Hematopoietic multipotent progenitor cell treated with erythropoietin and hydrocortisone succinate and interleukin-3 and kit ligand, for 4 days (in vitro differentiated cells): ENCODE data around the gene RET.

Experiments used
- DNase-seq: peaks from one replicate; pipeline ENCODE4 v3.0.0-alpha.2; 2015

Gene RET

DNA sequence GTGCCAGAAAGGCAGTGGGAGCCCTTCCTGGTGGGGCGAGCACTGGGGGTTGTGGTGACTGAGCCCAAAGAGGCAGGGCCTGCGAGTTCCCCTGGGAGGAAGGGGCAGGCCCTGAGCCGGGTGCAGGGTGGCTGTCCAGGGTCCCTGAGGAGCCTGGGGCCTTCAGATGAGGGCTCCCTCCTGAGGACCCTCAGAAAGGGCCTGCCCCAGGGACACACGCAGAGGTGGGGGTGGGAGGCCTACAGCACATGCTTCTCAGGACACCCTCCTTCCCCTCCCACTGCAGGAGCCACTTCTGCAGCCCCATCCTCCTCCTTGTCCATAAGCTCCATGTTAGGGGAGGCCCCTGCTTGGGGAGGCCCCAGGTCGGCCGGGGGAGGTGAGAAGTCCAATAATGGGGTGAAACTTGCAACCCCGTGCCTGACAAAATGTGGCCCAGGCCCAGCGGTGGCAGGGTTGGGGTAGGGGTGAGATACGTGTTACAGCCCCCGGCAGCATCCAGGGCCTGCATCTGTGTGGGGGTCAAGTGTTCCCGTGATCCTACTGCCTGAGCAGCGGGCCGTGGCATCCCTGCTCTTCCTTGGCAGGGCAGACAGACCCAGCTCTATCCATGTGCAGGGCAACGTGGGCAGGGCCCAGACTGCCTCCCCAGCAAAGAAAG, 31.8 kb upstream of the RET start:
- no peak for DNase-seq

DNA sequence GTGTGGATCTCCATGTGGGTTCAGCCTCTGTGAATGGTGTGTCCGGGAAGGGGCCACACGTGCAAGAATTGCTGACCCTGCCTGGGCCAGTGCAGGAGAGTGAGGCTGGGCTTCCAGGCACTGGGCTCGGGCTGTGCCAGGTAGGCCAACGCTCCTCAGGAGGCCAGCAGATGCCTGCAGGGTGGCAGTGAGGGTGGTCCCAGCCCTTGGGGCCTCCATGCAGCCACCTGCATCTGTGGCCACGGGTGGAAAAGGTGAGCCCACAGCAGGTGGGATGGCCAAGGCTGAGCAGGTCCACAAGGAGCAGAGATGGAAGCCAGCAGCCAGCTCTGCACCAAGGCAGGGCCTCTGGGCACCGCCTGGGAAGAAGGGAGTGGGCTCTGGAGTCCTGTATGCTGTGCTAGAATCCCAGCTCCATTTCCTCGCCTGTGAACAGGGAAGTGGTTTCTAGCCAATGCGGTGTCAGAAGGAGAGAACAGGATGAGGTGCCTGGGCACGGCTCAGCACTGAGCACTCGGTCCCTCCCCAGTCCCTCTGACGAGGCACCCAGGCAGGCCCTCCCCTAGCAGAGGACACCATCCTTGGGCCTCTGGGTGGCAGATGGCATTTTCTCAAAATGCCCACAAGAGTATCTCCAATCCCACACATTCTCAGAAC, 31.1 kb upstream of the RET start:
- DNase-seq: no peak

DNA sequence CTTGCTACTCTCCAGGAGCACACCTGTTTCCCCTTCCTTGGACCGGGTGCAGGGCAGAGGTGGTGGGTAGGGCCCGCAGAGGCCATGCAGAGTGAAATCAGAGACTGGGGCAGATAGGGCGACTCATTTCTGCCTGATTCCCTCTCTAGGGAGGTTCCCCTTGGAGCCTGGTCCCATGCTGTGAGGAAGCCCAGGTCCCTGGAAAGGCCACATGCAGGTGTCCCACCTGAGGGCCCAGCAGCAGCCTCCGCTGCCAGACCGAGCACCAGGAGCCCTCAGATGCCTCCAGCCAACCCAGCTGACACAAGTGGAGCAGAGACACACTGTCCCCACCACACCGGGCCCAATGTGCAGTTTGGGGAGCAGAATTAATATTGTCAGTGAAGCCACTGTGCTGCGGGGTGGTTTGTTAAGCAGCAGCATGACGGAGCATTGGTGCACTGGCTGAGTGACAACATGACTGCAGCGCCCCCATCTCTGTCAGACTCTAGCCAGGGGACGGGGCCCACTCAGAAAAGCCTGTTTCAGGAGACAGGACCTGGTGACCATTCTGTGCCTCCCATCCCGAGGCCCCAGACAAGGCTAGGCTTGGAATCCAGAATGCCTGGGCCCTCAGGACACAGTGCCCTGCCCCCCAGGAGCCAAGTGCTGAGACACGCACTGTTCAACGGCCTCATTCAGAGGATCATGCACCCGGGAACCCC, 30.4 kb upstream of the RET start:
- DNase-seq: no peak

DNA sequence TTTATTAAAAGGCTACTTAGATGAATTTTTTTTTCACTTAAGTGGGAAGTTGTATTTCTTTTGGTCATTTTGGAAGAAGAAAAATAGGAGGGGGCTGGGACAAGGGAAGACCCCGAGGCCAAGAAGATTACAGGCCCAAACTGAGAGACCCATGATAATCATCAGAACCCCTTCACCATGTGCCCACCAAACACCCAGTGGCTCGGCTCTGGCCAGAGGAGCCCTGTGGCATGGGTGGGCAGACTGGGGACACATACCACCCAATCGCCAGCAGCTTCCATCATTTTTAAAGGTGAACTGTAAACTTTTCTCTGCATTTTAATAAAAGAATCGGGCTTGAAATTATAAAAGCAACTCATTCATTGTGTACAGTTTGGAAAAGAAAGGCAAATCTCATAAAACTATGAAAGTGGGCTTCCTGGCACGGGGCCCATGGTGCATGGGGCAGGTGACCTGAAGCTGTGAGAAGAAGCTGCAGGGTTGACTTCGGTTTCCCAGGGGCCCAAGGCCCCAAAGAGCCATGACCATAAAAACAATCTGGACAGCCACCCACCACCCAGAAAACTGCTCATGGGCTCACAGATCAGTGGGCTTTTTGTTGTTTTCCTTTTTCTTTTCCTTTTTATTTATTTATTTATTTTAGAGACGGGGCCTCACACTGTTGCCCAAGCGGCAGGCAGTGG, 29.4 kb upstream of the RET start:
- DNase-seq: no peak

DNA sequence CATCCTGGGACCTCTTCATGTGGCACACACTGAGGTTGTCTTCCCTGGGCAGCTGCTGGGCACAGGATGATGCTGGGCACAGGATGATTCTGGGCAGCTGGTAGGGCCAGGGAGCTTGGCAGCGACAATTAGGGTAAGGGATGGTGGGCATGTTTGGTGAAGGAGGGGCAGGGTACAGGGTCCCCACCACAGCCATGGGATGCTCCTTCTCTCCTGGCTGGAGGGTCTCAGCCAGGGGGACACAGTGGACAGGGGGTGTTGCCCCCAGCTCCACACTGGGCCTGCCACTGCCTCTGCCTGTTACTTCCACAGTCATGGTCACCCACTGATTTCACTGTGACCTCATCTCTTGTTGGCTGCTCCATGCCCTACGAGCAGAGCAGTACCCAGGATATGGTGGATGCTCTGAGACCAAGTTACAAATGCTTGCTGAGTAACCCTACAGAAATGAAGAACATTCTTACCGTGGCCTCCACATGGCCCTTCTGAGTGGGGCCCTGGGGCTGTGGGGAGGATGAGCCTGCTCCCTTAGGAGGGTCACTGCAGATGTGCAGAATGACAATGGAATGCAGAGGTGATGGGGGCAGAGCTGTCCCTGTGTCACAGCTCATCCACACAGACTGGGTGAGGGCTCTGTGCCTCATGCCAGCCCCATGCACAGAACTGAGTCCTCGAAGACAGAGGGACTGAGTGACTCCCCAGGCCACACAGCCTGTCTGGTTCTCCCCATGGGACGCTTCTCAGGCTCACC, 28.4 kb upstream of the RET start:
- no peak for DNase-seq

DNA sequence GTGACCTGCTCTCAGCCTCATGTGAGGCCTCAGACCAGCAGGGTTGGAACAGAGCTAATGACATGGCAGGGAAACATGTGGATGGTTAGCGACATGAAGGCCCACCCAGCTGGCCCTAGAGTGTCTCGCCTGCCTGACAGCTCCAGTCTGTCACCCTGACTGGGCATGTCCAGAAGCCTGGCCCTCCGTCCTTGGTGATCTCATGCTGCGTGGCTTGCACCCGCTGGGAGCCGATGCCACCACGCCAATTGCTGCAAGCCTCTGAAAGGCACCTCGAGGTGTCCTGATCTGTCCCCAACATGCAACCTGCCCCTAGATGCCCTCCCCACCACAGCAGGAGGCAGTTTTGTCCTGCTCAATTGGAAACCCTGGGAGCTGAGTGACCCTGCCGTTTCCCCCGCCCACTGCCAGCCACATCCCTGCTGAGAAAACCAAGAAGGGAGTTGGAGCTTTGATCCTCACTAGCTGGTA, 27.8 kb upstream of the RET start:
- no peak for DNase-seq

DNA sequence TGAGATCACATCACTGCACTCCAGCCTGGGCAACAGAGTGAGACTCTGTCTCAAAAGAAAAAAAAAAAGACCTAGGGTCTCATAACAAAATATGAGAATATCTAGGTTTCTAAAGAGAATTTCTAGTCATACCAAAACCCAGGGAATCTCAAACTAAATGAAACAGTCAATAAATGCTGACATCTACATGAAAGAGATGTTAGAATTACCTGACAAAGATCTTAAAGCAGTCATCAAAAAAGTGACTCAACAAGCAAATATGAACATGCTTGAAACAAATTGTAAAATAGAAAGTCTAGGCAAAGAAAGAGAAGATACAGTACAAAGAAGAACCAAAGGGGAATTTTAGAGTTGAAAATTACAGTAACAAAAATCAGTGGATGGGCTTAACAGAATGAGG, 26.9 kb upstream of the RET start:
- no peak for DNase-seq

DNA sequence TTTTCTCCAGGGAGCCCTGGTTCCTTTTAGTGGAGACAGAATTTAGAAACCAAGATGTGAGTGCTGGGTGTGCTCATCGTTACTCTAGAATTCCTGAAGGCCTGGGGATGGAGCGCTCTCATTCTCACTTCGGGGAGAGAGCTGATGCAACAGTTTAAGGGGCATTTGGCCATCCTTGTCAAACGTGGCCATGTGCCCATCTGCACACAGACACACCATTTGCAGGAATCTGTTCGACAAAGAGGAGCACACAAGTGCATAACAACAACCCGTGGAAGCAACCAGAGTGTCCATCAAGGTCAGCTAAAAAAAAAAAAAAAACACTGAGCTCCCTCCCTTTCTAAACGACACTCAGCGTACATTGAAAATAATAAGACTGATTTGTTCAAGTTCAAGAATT, 23.0 kb upstream of the RET start:
- no peak for DNase-seq

DNA sequence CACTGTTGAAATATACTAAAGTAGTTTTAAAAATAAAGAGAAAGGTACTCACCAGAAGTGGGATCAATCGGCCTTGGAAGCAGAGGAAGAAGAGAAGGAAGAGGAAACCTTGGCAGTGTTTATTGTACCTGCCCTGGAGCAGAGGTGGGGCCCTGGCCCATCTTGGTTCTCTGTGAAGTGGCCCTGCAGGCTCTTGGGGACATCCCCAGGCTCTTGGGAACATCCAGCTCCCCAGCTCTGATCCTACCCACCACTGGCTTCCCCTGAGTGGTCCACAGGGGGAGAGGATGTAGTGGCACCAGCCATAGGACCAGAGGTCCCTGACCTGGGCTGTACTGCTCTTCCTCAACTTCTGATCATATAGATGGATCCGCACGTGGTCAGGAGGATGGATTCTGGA, 22.3 kb upstream of the RET start:
- no peak for DNase-seq

DNA sequence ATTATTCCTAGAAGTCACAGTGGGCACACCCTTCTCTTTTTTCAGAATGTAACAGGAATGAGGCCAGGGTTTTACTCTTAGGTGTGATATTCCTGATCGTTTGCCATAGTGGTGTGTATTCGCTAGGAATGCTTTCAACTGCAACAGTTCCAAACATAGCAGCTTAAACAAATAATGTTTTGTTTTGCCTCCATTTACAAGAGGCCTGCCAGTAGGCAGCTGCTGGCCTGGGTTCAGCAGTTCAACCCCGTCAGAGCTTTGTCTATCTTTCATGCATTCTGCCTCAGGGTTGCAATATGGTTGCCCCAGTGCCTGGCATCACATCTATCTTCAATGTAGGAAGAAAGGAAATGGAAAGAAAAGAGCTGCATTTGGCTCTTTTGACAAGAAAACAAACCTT, 21.7 kb upstream of the RET start:
- no peak for DNase-seq

DNA sequence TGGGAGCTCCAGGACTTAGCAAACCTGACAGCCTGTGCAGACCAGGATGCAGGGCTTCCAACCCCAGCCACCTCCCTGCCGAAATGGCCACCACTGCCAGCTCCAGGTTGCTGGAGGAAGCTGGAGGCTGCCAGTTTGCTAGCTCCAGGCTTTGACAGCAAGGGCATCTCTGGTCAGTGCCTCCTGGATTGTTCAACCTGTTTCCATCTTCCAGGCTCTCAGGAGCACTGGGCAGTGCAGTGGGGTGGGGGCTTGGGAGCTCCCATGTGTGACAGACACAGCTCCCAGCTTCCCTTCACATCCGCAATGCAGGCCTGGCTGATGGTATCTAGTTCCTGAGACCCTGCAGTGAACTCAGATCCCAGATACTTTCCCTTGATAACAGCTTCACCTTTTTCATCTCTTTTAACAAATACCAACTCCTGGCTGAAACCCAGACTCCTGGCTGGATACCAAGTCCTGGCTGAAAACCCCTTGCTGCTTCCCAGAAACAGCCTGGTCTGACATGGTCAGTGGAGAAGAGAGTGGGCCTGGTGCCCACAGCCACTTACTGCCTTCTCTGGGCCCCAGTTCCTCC, 20.8 kb upstream of the RET start:
- no peak for DNase-seq

DNA sequence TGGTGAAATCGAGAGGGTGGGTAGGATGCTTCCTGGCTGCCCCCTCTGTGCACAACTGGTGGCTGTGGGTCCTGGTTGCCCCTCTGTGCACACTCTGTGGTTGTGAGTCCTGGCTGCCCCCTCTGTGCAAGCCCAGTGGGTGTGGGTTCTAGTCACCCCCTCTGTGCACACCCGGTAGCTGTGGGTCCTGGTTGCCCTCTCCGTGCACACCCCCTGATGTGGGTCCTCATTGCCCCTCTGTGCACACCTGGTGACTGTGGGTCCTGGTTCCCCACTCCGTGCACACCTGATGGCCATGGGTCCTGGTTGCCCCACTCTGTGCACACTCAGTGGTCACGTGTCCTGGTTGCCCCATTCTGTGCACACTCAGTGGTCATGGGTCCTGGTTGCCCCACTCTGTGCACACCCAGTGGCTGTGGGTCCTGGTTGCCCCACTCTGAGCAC, 20.3 kb upstream of the RET start:
- no peak for DNase-seq

DNA sequence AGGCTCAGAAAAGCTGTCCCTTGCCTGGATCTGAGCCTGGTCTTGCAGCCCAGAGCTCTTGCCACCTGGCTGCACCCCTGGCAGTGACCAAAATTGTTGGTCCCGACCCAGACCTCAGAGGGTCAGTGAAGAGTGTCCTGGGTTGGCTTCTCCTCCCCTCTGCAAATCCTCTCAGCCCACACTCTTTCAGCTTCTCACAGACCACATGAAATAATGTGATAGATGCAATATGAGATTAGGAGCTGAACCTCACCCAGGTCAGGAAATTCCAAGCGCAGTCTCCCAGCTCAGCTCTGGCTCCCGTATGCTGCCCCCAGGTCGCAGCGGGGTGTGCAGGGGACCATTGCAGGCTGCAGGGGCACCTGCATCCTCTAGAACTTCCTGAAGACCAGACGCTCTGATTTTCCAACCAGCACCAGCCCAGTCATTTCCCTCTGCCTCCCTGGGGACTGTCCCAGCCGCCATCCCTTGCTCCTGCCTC, 19.6 kb upstream of the RET start:
- DNase-seq: no peak

DNA sequence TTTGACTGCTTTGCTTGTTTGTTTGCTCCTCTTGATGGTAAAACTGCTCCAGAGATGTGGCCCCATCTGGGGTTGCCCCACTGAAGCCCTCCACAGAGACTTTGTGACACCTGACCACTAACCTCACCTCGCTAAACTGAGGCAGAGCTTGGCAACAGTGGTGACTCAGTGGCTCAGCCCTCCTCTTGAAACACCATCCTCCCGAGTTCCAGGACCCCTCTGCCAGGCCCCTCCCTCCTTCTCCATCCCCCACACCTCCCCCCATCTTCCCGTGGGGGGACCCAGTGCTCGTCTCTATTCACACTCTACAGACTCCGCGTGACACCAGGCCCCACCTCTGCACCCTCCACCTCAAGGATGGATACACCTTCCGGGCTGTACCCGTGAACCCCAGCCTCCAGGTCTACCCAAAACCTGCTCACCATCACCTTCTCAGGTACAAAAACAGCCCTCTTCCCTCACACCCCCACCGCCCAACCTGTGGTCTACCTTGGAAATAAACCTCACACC, 19.0 kb upstream of the RET start:
- no peak for DNase-seq

DNA sequence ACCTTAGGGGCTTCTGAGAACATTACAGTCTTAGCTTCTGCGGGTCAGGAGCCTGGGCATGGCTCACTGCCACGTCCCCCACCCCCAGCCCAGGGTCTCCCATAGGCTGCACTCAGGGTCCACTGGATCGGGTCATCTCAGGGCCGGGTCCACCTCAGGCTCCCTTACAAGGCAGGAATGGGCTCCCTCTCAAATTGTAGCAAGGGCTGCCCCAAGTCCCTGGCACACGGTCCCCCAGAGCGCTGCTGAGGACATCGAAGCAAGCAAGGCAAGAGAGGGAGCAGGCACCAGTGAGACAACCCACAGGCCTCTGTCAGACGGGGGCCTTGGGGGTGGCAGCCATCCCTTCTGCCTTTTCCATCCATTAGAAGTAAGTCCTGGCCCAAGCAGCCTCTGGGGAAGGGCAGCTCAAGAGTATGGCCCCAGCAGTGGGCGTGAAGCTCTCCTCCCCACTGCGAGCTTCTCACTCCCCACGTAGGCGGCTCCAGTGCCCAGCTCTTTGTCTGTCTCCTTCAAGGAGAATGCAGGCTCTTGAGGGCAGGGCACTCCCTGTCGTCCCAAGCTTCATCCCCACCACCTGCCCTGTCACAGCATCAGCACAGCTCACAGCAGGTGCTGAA, 18.0 kb upstream of the RET start:
- DNase-seq: no peak

DNA sequence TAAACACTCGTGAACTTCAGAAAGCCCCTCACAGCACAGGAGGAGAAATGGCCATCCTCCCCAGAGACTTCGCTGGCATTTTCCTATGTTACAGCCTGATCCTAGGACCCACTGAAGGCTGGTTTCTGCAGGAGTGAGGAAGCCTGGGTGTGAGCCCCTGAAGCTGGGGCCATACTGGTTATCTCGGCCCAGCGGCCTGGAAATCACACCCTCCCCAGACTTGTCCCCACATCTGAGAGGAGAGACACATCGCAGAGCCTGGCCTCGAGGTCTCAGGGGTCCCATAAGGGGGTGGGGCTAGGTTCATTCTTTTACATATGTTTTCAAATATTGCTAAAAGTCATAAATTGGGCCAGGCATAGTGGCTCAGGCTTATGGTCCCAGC, 17.5 kb upstream of the RET start:
- no peak for DNase-seq

DNA sequence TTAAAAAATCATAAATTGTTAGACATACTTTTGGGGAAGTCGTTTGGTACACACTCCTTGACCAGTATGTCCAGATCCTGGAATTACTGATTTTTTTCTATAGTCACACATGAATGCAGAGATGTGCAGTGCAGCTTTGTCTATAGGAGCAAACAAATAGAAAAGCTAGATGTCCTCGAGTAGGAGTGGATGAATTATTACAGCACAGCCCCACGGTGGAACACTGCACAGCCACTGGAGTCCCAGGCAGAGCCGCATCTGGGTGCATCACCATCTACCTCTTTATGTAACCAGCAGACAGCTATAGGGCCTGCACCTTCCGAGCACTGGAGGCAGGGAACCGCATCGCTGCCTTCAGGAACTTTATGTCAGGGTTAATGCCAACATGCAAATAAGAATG, 17.0 kb upstream of the RET start:
- no peak for DNase-seq

DNA sequence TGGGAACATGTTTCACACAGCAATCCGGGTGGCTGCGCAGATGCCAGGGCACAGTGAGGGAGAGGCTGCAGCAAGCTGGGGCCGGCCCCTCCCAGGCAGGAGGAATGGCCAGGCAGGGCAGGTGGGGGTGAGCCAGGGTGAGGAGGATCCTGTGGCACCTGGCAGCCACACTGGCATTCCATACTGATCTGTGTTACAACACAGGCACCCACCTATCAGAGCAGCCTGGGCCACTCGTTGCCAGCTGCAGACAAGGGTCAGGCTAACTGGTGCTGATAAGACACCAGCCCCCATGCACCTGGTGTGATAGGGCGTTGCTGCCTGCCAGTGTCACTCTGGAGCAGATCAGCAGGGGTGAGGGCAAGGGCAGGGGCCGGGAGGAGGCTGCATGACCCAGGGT, 16.6 kb upstream of the RET start:
- peak; percentile 11 for DNase-seq

DNA sequence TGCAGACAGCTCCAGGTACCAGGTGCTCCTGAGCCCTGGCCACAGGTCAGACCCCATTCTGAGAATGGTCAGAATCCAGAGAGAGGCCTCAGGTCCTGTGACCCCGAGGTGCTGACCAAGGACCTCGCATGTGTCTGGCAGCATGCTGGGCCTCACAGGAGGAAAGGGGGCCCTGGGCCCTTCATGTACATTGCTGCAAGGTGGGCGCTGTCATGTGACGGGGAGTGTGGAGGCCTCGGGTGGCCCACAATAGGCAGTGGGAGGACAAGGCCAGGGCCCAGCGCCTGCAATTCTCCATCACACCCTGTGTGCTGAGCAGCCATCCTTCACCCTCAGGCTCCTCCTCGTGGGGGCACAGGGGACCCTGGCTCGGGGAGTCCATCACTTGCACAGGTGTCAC, 15.5 kb upstream of the RET start:
- DNase-seq: no peak

DNA sequence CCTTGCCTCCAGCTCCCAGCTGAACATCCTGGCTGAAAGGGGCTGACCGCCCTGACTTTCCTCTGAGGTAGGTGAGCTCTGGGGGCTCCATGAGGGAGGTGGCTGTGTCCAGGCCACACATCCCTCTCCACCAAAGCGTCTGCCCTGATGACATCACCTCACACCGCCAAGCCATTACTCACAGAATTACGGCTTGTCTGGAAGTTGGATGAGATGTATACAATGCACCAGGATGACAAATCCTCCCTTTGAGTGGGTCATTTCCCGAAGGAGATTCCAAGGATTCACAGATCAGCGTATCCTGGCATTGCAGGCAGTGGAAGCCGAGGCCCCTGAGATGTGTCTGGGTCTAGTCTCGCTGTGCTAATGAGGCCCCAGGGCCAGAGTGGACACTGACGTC, 15.1 kb upstream of the RET start:
- no peak for DNase-seq

DNA sequence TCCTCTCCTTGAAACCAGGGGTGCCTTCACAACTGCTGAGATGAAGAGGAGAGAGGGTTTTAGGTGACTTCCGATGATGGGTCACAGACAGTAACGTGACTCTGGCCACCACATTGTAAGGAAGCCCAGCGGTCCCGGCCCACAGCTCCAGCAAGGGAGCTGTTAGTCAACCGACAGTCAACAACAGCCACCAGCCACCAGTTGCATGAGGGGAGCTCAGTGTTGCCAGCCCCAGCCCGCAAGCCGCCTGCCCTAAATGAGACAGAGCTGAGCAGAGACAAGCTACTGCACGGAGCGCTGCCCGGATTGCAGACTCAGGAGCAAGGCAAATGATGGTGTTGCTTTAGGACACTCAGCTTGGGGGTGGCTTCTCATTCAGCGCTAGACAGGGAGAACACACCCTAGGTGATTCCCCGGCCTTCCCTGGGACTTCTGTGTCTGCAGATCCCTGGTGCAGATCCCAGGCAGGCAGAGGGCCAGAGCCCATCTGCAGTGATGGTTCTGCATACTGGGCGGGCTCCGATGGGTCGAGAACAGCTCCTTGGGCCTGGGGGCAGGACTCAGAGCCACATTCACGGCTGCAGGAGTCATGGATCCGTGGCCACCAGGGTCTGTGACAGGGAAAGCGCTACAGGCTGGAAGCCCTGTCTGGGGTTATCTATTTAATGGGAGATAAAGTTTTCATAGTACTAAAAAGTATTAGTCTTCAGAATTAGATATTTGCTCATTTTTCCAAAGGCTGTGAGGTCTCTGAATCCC, 14.3 kb upstream of the RET start:
- DNase-seq: no peak
